Activated naive CD4-positive, alpha-beta T cell treated with anti-CD3 and anti-CD28 coated beads for 36 hours (primary cell): ENCODE results near the gene ZNF766. TPM values are rescaled to one million over a fixed set of nuclear protein-coding genes. Genes with fewer than 3 reads are reported as not detected.
A peak's percentile ranks its signal among the peaks of the same experiment; 100 is the strongest.
"Not testable (repeated sequence)": the region's sequence is repeated elsewhere in the genome, so short reads cannot be mapped to it uniquely, and the experiment has no call there.

ENCODE experiments used
- CTCF ChIA-PET: fragments of 350-600 bp; sonication (Branson Sonifier 250); formaldehyde crosslinking; loops from one replicate; lab custom pipeline; 2021; ENCODE audit warnings: antibody characterized with exemption; lab: Charles Lee
- DNase-seq: peaks from one replicate; pipeline ENCODE4 v3.0.0-alpha.2; 2020
- H3K27ac Mint-ChIP-seq: one replicate; pipeline ENCODE4 v1.8.0; 2021; ENCODE audit warnings: mild to moderate bottlenecking, mixed read lengths
- H3K27me3 Mint-ChIP-seq: one replicate; pipeline ENCODE4 v1.8.0; 2021; ENCODE audit warnings: low read depth, mixed read lengths
- H3K36me3 Mint-ChIP-seq: one replicate; pipeline ENCODE4 v1.8.0; 2021; ENCODE audit warnings: low read depth, mixed read lengths
- H3K4me1 Mint-ChIP-seq: one replicate; pipeline ENCODE4 v1.8.0; 2021; ENCODE audit warnings: low read depth, mixed read lengths
- H3K4me3 Mint-ChIP-seq: one replicate; pipeline ENCODE4 v1.8.0; 2021; ENCODE audit warnings: mild to moderate bottlenecking, moderate library complexity, mixed read lengths
- H3K9me3 Mint-ChIP-seq: one replicate; pipeline ENCODE4 v1.8.0; 2021; ENCODE audit warnings: mixed read lengths
- intact Hi-C: fragments of 100-400 bp; cut with micrococcal nuclease; formaldehyde crosslinking; loops from one replicate; pipeline ENCODE4 v1.15.1; 2023
- microRNA-seq: library from miRNA; unstranded; fragments of <30 nt; microRNA quantifications from one replicate; pipeline ENCODE4 v1.2.0, GENCODE V29; 2022; ENCODE audit warnings: borderline microRNAs expressed, borderline replicate concordance
- total RNA-seq, 2 experiments: library from RNA; stranded (reverse); gene quantifications; one replicate each; pipeline ENCODE4 v1.2.3, GENCODE V29; 2021

Gene ZNF766
- total RNA-seq, 2 experiments from 2014 or later = 22.3 to 23.6 TPM

- H3K9me3 Mint-ChIP-seq = peaks cover 31% of the 10 kb centered on the region
- peak overlapping the region; percentile 93 for H3K4me3 Mint-ChIP-seq
- peak overlapping the region; percentile 66 for H3K27ac Mint-ChIP-seq
- no peak for DNase-seq
- H3K4me1 Mint-ChIP-seq = peaks cover 10% of the 10 kb centered on the region
- CTCF ChIA-PET = no interaction called here
- peaks cover 22% of the 10 kb centered on the region for H3K36me3 Mint-ChIP-seq
- intact Hi-C loops = loop anchor here (5.0 kb wide), 1 partner anchor 70 kb away; the partner anchor contains the start of gene ZNF766
- no peaks in the 10 kb centered on the region for H3K27me3 Mint-ChIP-seq
Measured at GRCh38 chr19:52336791-52337381, 67.5 kb downstream of the ZNF766 start.

GRCh38 chr19:52339022-52339421 is 69.6 kb downstream of the ZNF766 start:
- intact Hi-C loops = loop anchor here (5.0 kb wide), 1 partner anchor 72 kb away; the partner anchor contains the start of gene ZNF766
- H3K36me3 Mint-ChIP-seq = peaks cover 17% of the 10 kb centered on the region
- peaks cover 21% of the 10 kb centered on the region for H3K9me3 Mint-ChIP-seq
- H3K4me1 Mint-ChIP-seq, DNase-seq, H3K27me3 Mint-ChIP-seq, H3K27ac Mint-ChIP-seq, CTCF ChIA-PET, H3K4me3 Mint-ChIP-seq: not testable (repeated sequence)

GRCh38 chr19:52343548-52343947 is 74.2 kb downstream of the ZNF766 start:
- peaks cover 26% of the 10 kb centered on the region for H3K9me3 Mint-ChIP-seq
- H3K27ac Mint-ChIP-seq = no peak overlapping the region
- H3K27me3 Mint-ChIP-seq = no peaks in the 10 kb centered on the region
- H3K4me1 Mint-ChIP-seq = no peaks in the 10 kb centered on the region
- CTCF ChIA-PET = interaction anchor here (0.6 to 1.1 kb wide), 2 partner anchors 301 to 444 kb away, joined by 3 read pairs; no protein-coding TSS in a partner anchor
- DNase-seq = peak; percentile 59
- intact Hi-C loops = loop anchor here (1.0 kb wide), 1 partner anchor 405 kb away; no protein-coding TSS in a partner anchor
- H3K36me3 Mint-ChIP-seq = peaks cover 21% of the 10 kb centered on the region
- no peak overlapping the region for H3K4me3 Mint-ChIP-seq

- no peak overlapping the region for H3K27ac Mint-ChIP-seq
- no peak for DNase-seq
- intact Hi-C loops = no loop called here
- H3K4me3 Mint-ChIP-seq = no peak overlapping the region
- H3K36me3 Mint-ChIP-seq = peaks cover 28% of the 10 kb centered on the region
- no peaks in the 10 kb centered on the region for H3K4me1 Mint-ChIP-seq
- CTCF ChIA-PET = interaction anchor here (0.6 to 0.8 kb wide), 3 partner anchors 23 to 1265 kb away, joined by 3 to 5 read pairs (median 3); no protein-coding TSS in a partner anchor
- peaks cover 24% of the 10 kb centered on the region for H3K9me3 Mint-ChIP-seq
- no peaks in the 10 kb centered on the region for H3K27me3 Mint-ChIP-seq
Measured at GRCh38 chr19:52345162-52345561, 75.8 kb downstream of the ZNF766 start.

Small RNA genes within 50 kb of the gene (microRNA-seq; reads per million reads assigned to microRNA genes)
- gene MIR643 (5.5 reads per million, percentile 3 among the genes with 10 or more reads in this experiment), gene MIR6801 (not detected)

Other genes starting within 250 kb of the ZNF766 start
- 1 to 10 TPM; 7.5 to 8.2 TPM for gene ZNF614, start 241.2 kb upstream of the ZNF766 start, total RNA-seq
- gene ZNF432, start 220.7 kb upstream of the ZNF766 start, total RNA-seq = 1 to 10 TPM; 6.2 to 6.7 TPM
- 10 to 100 TPM; 13.3 to 15.5 TPM for gene ZNF841, start 173.8 kb upstream of the ZNF766 start, total RNA-seq
- gene ZNF616, start 129.6 kb upstream of the ZNF766 start, total RNA-seq = 1 to 10 TPM; 7.6 to 8.7 TPM
- 10 to 100 TPM; 10.7 to 11.1 TPM for gene ZNF836, start 98.0 kb upstream of the ZNF766 start, total RNA-seq
- 100 to 1,000 TPM; 228 to 232 TPM for gene PPP2R1A, start 79.5 kb upstream of the ZNF766 start, total RNA-seq
- 1 to 10 TPM; 3.7 to 4.2 TPM for gene ZNF480, start 27.6 kb downstream of the ZNF766 start, total RNA-seq
- under 1 TPM; 0.64 TPM for gene ZNF610, start 66.7 kb downstream of the ZNF766 start, total RNA-seq
- gene ZNF880, start 100.3 kb downstream of the ZNF766 start, total RNA-seq = 1 to 10 TPM; 8.3 to 8.4 TPM
- 1 to 10 TPM; 2.9 to 3.7 TPM for gene ZNF528, start 128.3 kb downstream of the ZNF766 start, total RNA-seq
- not detected for gene ZNF534, start 159.6 kb downstream of the ZNF766 start, total RNA-seq
- gene ZNF578, start 184.0 kb downstream of the ZNF766 start, total RNA-seq = under 1 TPM; 0.32 to 0.36 TPM